Measurements from ENCODE around the gene LRRN2. TPM values are rescaled to one million over a fixed set of nuclear protein-coding genes. Genes with fewer than 3 reads are reported as not detected.

LRRN2 gene
- total RNA-seq, 1 donor from 2014 or later, result 0.05 TPM

GRCh38 chr1:204706838-204707509 lies 21.4 kb upstream of the LRRN2 start:
- peaks cover 8% of the 10 kb centered on the region for H3K27me3 Mint-ChIP-seq
- no peak for DNase-seq
- no peak overlapping the region for H3K27ac Mint-ChIP-seq
- intact Hi-C loops (cut with micrococcal nuclease), result no loop called here
- H3K4me1 Mint-ChIP-seq, result peaks cover 8% of the 10 kb centered on the region
- no peaks in the 10 kb centered on the region for H3K9me3 Mint-ChIP-seq
- no peaks in the 10 kb centered on the region for H3K36me3 Mint-ChIP-seq (ENCODE audit: low read depth)
- H3K4me3 Mint-ChIP-seq, result no peak overlapping the region

- H3K4me3 Mint-ChIP-seq, result no peak overlapping the region
- no peaks in the 10 kb centered on the region for H3K9me3 Mint-ChIP-seq
- intact Hi-C loops (cut with micrococcal nuclease), result no loop called here
- H3K4me1 Mint-ChIP-seq, result peaks cover 8% of the 10 kb centered on the region
- no peak for DNase-seq
- H3K27me3 Mint-ChIP-seq, result peaks cover 6% of the 10 kb centered on the region
- no peaks in the 10 kb centered on the region for H3K36me3 Mint-ChIP-seq (ENCODE audit: low read depth)
- peak overlapping the region; percentile 54 for H3K27ac Mint-ChIP-seq
These were observed 20.6 kb upstream of the LRRN2 start for GRCh38 chr1:204705888-204706837.

- Mint-ChIP-seq H3K27me3 (peaks cover 5% of the 10 kb centered on the region), H3K36me3 (ENCODE audit: low read depth) (no peaks in the 10 kb centered on the region), H3K4me3 (no peak overlapping the region), H3K27ac (no peak overlapping the region), H3K4me1 (peaks cover 8% of the 10 kb centered on the region), H3K9me3 (no peaks in the 10 kb centered on the region)
- intact Hi-C loops (cut with micrococcal nuclease), result no loop called here
- DNase-seq, result no peak
These were observed 19.9 kb upstream of the LRRN2 start for GRCh38 chr1:204705493-204705811.

- no peaks in the 10 kb centered on the region for H3K9me3 Mint-ChIP-seq
- intact Hi-C loops (cut with micrococcal nuclease), result no loop called here
- no peaks in the 10 kb centered on the region for H3K36me3 Mint-ChIP-seq (ENCODE audit: low read depth)
These were observed 19.4 kb upstream of the LRRN2 start for GRCh38 chr1:204704794-204705492.

GRCh38 chr1:204703826-204704612 lies 18.5 kb upstream of the LRRN2 start:
- H3K27ac Mint-ChIP-seq, result no peak overlapping the region
- peaks cover 8% of the 10 kb centered on the region for H3K4me1 Mint-ChIP-seq
- H3K36me3 Mint-ChIP-seq (ENCODE audit: low read depth), result no peaks in the 10 kb centered on the region
- H3K27me3 Mint-ChIP-seq, result peaks cover 5% of the 10 kb centered on the region
- no peak for DNase-seq
- intact Hi-C loops (cut with micrococcal nuclease), result no loop called here
- H3K9me3 Mint-ChIP-seq, result no peaks in the 10 kb centered on the region
- H3K4me3 Mint-ChIP-seq, result no peak overlapping the region

More at GRCh38 chr1:204704794-204705492, 19.4 kb upstream of the LRRN2 start:
- Mint-ChIP-seq H3K27ac (no peak overlapping the region), H3K4me3 (no peak overlapping the region), H3K27me3 (peaks cover 5% of the 10 kb centered on the region), H3K4me1 (peaks cover 8% of the 10 kb centered on the region)
- DNase-seq, result no peak

GRCh38 chr1:204703268-204703664 lies 17.7 kb upstream of the LRRN2 start:
- Mint-ChIP-seq H3K27ac (no peak overlapping the region), H3K27me3 (peaks cover 5% of the 10 kb centered on the region), H3K9me3 (no peaks in the 10 kb centered on the region), H3K4me3 (no peak overlapping the region), H3K36me3 (ENCODE audit: low read depth) (no peaks in the 10 kb centered on the region), H3K4me1 (peaks cover 8% of the 10 kb centered on the region)
- no peak for DNase-seq
- intact Hi-C loops (cut with micrococcal nuclease), result no loop called here

- intact Hi-C loops (cut with micrococcal nuclease), result no loop called here
- no peak for DNase-seq
- Mint-ChIP-seq H3K36me3 (ENCODE audit: low read depth) (no peaks in the 10 kb centered on the region), H3K9me3 (no peaks in the 10 kb centered on the region), H3K27ac (no peak overlapping the region), H3K4me3 (no peak overlapping the region), H3K27me3 (peaks cover 5% of the 10 kb centered on the region), H3K4me1 (peaks cover 8% of the 10 kb centered on the region)
These were observed 17.2 kb upstream of the LRRN2 start for GRCh38 chr1:204702552-204703267.

GRCh38 chr1:204701229-204701628 lies 15.7 kb upstream of the LRRN2 start:
- Mint-ChIP-seq H3K27ac (no peak overlapping the region), H3K36me3 (ENCODE audit: low read depth) (no peaks in the 10 kb centered on the region), H3K4me3 (no peak overlapping the region), H3K9me3 (no peaks in the 10 kb centered on the region), H3K27me3 (peaks cover 10% of the 10 kb centered on the region), H3K4me1 (peaks cover 2% of the 10 kb centered on the region)
- intact Hi-C loops (cut with micrococcal nuclease), result no loop called here
- DNase-seq, result no peak

GRCh38 chr1:204697893-204698292 lies 12.4 kb upstream of the LRRN2 start:
- Mint-ChIP-seq H3K27me3 (peaks cover 22% of the 10 kb centered on the region), H3K27ac (no peak overlapping the region), H3K4me3 (no peak overlapping the region), H3K4me1 (no peaks in the 10 kb centered on the region), H3K9me3 (no peaks in the 10 kb centered on the region), H3K36me3 (ENCODE audit: low read depth) (no peaks in the 10 kb centered on the region)
- no peak for DNase-seq
- intact Hi-C loops (cut with micrococcal nuclease), result no loop called here

- H3K9me3 Mint-ChIP-seq, result no peaks in the 10 kb centered on the region
- no peak overlapping the region for H3K27ac Mint-ChIP-seq
- DNase-seq, result no peak
- H3K4me3 Mint-ChIP-seq, result no peak overlapping the region
- intact Hi-C loops (cut with micrococcal nuclease), result no loop called here
- no peaks in the 10 kb centered on the region for H3K36me3 Mint-ChIP-seq (ENCODE audit: low read depth)
- peaks cover 9% of the 10 kb centered on the region for H3K4me1 Mint-ChIP-seq
- H3K27me3 Mint-ChIP-seq, result peaks cover 22% of the 10 kb centered on the region
These were observed 11.1 kb upstream of the LRRN2 start for GRCh38 chr1:204696606-204697005.

GRCh38 chr1:204695692-204696091 lies 10.2 kb upstream of the LRRN2 start:
- intact Hi-C loops (cut with micrococcal nuclease), result no loop called here

GRCh38 chr1:204694145-204694544 lies 8.6 kb upstream of the LRRN2 start:
- Mint-ChIP-seq H3K9me3 (no peaks in the 10 kb centered on the region), H3K36me3 (ENCODE audit: low read depth) (no peaks in the 10 kb centered on the region), H3K4me1 (peaks cover 13% of the 10 kb centered on the region), H3K4me3 (no peak overlapping the region), H3K27ac (no peak overlapping the region), H3K27me3 (peaks cover 21% of the 10 kb centered on the region)
- no peak for DNase-seq
- intact Hi-C loops (cut with micrococcal nuclease), result no loop called here

More at GRCh38 chr1:204695692-204696091, 10.2 kb upstream of the LRRN2 start:
- H3K4me1 Mint-ChIP-seq, result peaks cover 13% of the 10 kb centered on the region
- H3K27me3 Mint-ChIP-seq, result peaks cover 19% of the 10 kb centered on the region
- no peak overlapping the region for H3K27ac Mint-ChIP-seq
- H3K36me3 Mint-ChIP-seq (ENCODE audit: low read depth), result no peaks in the 10 kb centered on the region
- DNase-seq, result no peak
- H3K4me3 Mint-ChIP-seq, result no peak overlapping the region
- H3K9me3 Mint-ChIP-seq, result no peaks in the 10 kb centered on the region

- Mint-ChIP-seq H3K9me3 (no peaks in the 10 kb centered on the region), H3K4me3 (no peak overlapping the region), H3K27me3 (peaks cover 30% of the 10 kb centered on the region), H3K4me1 (peaks cover 13% of the 10 kb centered on the region), H3K36me3 (ENCODE audit: low read depth) (no peaks in the 10 kb centered on the region), H3K27ac (no peak overlapping the region)
- intact Hi-C loops (cut with micrococcal nuclease), result no loop called here
- DNase-seq, result no peak
These were observed 7.4 kb upstream of the LRRN2 start for GRCh38 chr1:204692841-204693356.
